Measurements from ENCODE around the gene RBM28.
A peak's percentile ranks its signal among the peaks of the same experiment; 100 is the strongest.

- peak; percentile 91 for TF ChIP-seq CTCF (IDR thresholded peaks at IDR 0.05; ENCODE audit: low read depth, low read length)
- no peak for TF ChIP-seq POLR2A (IDR thresholded peaks at IDR 0.05; ENCODE audit: extremely low read depth, insufficient read length)
- TF ChIP-seq MAX (IDR thresholded peaks at IDR 0.05; ENCODE audit: low read depth, low read length), result peak; percentile 34; the same call in 1 of the 2 replicates
These were observed 37.6 kb upstream of the RBM28 start for GRCh38 chr7:128381161-128381821.

Measured in NB4 (cell line).